GM19324 (cell line): ENCODE results near the gene PRM2.

Source experiments
- ATAC-seq: cut with Tn5 transposase; IDR thresholded peaks from one replicate; pipeline ENCODE4 v1.9.1; 2021; ENCODE audit warnings: mild to moderate bottlenecking, moderate library complexity; ENCODE audit not compliant: unreplicated experiment, low FRiP score

Gene PRM2

DNA sequence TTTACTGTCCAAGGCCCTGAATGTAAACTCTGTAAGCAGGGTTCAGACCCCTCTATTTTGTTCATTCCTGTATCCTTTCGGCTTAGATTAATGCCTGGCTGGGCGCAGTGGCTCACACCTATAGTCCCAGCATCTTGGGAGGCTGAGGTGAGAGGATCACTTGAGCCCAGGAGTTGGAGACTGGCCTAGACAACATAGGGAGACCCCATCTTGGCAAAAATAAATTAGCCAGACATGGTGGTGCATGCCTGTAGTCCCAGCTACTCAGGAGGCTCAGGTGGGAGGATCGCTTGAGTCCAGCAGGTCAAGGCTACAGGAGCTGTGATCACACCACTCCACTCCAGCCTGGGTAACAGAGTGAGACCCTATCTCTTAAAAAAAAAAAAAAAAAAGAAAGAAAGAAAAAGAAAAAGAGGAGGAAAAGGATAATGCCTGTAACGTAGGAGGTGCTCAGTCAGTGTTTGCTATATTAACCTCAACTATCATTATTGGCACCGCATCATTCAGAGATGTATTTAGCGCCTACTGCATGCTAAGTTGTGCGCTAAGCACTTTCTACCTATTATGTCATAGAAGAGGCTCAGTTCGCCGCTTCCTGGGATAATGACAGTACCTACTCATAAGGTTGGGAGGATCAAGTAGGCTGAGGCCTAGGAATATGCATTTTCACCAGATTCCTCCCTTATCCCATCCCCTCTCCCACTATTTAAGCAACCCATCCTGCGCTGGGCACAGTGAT, 25.3 kb downstream of the PRM2 start:
- no peak for ATAC-seq

GRCh38 chr16:11250091-11250785, 26.0 kb downstream of the PRM2 start:
- ATAC-seq, result no peak

DNA sequence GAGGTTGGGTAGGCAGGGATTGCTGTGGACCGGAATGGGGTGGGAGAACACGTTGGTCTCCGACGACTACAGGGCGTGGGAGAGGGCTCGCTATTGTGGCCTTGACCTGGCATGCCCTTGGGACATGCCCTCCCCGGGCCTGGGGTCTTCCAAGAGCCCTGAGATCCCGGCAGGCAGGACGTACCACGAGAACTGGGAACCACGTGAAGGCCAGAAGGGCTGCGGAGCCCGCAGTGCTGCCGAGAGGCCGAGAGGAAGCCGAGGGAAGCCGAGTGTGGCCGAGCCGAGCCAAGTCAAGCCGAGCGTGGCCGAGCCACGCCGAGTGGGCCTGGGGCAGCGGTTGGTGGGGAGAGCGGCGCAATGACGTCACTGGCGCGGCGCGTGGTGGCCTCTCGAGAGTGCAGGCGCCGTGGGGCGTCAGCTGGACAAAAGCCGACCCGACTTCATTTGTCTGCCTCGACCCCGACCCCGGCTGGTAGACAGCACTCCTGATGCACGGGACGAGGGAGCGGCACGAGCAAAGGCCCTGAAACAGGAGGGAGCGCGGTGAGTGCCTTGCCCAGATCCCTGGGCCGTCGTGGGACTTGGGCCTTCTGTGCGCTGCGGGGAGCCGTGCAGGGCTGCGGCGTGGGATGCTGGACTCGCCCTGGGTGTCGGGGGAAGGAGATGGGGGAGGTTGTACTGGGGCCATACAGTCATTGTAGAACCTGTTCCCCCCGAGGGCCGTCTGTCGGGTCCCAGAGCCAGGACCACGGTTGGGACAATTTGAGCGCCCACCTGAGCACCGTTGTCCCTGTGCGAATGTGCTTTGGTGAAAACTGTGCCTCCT, 26.8 kb downstream of the PRM2 start:
- ATAC-seq, result no peak

DNA sequence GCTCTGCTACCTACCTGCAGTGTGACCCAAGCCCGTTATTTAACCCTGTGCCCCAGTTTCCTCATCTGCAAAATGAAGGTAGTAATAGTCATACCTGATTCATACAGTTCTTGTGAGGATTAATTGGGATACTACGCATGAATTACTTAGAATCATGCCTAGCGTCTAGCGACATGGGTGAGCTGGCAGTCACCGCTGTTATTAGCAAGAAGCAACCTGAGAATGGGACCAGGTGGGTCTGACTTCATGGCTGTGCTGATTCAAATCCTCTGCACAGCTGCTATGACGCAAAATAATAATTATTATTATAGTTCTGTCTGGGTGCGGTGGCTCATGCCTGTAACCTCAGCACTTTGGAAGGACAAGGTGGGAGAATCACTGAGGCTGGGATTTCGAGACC, 28.1 kb downstream of the PRM2 start:
- ATAC-seq, result no peak

GRCh38 chr16:11245988-11246387, 30.3 kb downstream of the PRM2 start:
- ATAC-seq, result no peak

- no peak for ATAC-seq
Observed at GRCh38 chr16:11245222-11245737, 31.0 kb downstream of the PRM2 start.

GRCh38 chr16:11242658-11243057, 33.6 kb downstream of the PRM2 start:
- no peak for ATAC-seq

DNA sequence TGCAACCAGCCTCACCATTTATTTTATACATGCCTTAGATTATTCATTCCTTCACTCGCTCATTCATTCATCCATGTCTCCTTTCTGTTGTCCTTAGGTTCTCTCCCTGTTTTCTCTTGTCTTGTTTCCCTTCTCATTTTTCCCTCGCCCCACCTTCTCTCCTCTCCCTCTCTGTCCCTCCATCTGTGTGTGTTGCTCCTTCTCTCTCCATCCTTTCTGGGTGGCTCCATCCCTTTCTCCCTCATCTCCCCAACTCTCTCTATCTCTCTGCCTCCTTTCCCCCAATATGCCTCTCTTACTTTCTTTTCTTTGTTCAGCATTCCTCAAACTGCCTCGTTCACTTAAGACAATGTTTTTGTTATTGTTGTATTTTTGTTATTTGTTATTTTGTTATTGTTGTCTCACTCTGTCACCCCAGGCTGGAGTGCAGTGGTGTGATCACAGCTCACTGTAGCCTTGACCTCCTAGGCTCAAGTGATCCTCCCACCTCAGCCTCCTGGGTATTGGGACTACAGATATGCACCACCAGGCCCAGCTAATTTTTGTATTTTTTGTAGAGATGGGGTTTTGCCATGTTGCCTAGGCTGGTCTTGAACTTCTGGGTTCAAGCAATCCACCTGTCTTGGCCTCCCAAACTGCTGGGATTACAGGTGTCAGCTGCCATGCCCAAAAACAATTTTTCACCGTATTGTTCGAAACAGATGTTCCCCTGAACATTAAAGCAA, 34.6 kb downstream of the PRM2 start:
- ATAC-seq, result no peak

GRCh38 chr16:11240636-11241473, 35.4 kb downstream of the PRM2 start:
- no peak for ATAC-seq

GRCh38 chr16:11239644-11240632, 36.3 kb downstream of the PRM2 start:
- no peak for ATAC-seq

DNA sequence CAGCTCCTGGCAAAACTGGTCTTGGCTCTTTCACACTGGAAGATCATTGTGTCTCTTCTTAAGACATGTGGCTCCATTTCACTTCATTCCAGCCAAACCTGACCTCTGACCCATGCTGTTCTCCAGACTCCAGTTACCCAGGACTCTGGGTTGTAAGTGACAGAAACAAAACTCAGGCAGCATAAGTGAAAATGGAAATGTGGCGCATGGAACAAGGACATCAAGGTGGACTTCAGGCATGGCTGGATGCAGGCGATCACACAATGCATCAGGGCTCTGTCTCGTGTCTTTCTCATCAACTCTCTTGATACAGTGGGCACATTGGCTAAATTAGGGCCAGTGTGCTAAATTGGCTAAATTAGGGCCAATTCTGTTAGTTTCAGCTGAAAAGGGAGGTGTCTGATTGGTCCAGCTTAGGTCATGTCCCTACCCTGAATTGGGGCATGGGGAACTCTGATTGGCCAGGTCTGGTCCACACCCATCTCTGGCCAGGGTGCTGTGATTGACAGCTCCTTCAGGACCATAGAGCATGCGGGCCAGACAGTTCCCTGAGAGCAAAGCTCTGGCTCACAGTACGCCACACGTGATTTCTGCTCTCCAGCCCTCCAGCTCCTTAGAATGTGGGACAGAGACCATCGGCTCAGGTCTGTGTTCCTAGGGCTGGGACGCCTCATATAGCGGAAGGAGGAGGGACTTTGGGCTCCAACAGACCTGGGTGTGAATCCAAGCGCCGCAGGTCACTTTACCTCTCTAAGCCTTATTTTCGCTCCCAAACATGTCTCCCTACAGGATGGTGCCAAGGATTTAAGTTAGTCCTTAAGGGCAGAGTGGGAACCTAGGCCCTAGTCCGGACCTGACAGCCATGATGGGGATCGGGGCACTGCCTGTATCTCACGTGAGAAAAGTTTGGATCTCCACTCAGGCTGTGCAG, 37.7 kb downstream of the PRM2 start:
- ATAC-seq, result no peak

DNA sequence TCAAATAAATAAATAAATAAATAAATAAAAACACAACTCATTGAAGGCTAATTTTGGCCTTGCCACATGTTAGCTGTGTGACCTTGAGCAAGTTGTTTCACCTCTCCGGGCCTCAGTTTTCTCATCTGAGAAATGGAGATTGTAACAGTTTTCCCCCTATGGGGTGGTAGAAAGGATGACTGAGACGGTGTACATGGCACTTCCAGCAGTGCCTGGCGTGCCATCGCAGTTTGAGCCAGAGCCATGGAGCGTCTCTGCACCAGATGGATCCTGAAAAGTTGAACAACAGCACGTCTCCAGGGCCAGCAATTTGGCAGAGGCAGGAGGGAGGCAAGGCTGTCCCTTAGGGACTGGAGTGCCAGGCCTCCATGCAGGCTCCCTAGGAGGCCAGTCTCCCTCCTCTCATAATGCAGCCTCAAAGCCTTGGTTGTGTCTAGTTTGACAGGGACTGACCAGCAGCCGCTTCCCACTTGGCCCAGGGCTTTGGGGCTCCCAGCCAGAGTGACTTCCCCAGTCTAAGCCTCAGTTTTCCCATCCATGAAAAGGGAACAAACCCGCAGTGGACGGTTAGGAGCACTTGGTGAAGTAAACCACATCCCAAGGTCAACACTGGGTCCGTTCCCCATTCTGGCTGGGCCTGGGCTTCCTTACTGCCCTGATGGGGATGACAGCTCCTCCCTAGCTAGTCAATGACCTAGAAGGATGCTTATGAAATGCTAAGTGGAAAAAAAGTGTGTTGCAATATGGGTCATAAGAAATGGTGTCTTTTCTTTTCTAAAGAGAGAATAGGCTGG, 39.6 kb downstream of the PRM2 start:
- ATAC-seq, result no peak

GRCh38 chr16:11235703-11235991, 40.6 kb downstream of the PRM2 start:
- ATAC-seq, result no peak

- no peak for ATAC-seq
Observed at GRCh38 chr16:11234884-11235702, 41.2 kb downstream of the PRM2 start.

GRCh38 chr16:11233727-11234376, 42.4 kb downstream of the PRM2 start:
- ATAC-seq, result no peak
